ENCODE data around the gene GRK7.

DNA sequence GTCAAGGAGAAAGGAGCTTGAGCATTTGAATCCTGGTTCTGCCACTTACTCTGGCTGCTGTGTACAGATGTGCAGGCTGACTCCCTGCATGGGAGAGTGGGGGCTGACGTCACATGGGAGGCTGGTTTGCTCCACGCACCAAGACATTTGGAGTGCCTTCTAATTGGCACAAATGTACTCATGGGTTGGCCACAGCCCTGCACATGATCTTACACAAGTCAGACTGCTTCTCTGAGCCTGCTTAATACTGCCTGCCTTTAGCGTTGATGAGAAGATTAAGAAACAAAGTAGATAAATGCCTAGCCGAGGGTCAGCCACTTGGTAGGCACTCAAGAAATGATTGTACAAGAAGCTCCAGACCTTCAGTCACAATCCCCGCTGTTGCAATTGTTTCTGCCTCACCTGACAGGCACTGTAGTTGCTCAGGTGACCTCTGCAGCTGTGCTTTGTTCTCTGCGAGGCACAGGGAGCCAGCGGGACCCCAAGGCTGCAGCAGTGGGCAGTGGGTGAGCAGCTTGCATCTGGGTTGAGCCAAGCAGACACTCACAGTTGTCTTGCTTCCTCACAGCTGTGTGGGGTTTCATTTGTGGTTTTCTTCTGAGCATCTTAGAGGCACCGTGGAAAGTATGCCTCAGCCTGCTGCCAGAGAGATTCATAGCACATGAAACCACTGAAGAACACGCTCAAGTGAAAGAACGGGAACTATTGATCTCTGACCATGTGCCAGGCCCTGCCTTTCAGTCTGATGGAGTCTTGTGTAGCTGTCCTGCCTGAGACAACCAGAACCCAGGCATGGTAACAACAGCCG is 33.1 kb downstream of the GRK7 start:
- TF ChIP-seq EGR1 (IDR thresholded peaks at IDR 0.05) (no peak), FOXM1 (IDR thresholded peaks at IDR 0.05; ENCODE audit: borderline replicate concordance, low read depth) (no peak), TAF1 (IDR thresholded peaks at IDR 0.05; ENCODE audit: low read depth) (no peak)

All from Ishikawa (cell line).